HEK293 (cell line): ENCODE results near the gene PRKAG2.
A peak's percentile ranks its signal among the peaks of the same experiment; 100 is the strongest.

Experiments
- CTCF ChIA-PET: fragments of 350-600 bp; formaldehyde crosslinking; extraction: SDS; loops from one replicate; lab custom pipeline; 2021; ENCODE audit warnings: antibody characterized with exemption; lab: Yijun Ruan, JAX
- POLR2A ChIA-PET: fragments of 300-600 bp; formaldehyde crosslinking; extraction: SDS; loops from one replicate; lab custom pipeline; 2020; ENCODE audit warnings: antibody characterized with exemption, inconsistent platforms; lab: Yijun Ruan, JAX
- H3K27ac ChIP-seq: fragments of 200-500 bp; sonication (Bioruptor generic); 2 replicates; pipeline ENCODE4 v1.5.1; 2014; ENCODE audit warnings: low read depth, low read length, control low read depth, inconsistent platforms; ENCODE audit errors: extremely low read depth
- H3K36me3 ChIP-seq, 2 experiments: fragments of 200-500 bp in 1 of 2; sonication (Bioruptor generic) in 1 of 2; 1 replicate in 1 of 2; 2 replicates in 1 of 2; pipeline ENCODE4 v1.5.1; 2014 to 2017; ENCODE audit warnings: inconsistent platforms in 2 of 2, low read length in 2 of 2; ENCODE audit not compliant: control insufficient read depth in 2 of 2, insufficient read depth in 1 of 2
- H3K4me1 ChIP-seq: fragments of 200-500 bp; sonication (Bioruptor generic); 2 replicates; pipeline ENCODE4 v1.5.1; 2014; ENCODE audit warnings: mild to moderate bottlenecking, low read length, inconsistent platforms; ENCODE audit not compliant: control insufficient read depth, insufficient read depth
- H3K4me3 ChIP-seq: 2 replicates; pipeline ENCODE4 v1.5.1; 2011; ENCODE audit warnings: low read depth, mild to moderate bottlenecking, control low read depth, low read length, moderate library complexity
- H3K9me3 ChIP-seq: fragments of 200-500 bp; sonication (Bioruptor generic); 2 replicates; pipeline ENCODE4 v1.5.1; 2014; ENCODE audit warnings: low read depth, low read length, inconsistent platforms; ENCODE audit not compliant: control insufficient read depth, insufficient read depth
- BCL11A ChIP-seq: fragments of 450-650 bp; formaldehyde crosslinking; IDR thresholded peaks from 2 replicates; pipeline ENCODE4 v1.5.1; 2016; ENCODE audit warnings: low read depth, missing biosample characterization, missing genetic modification characterization
- FEZF1 ChIP-seq: fragments of 450-650 bp; formaldehyde crosslinking; IDR thresholded peaks from 2 replicates; pipeline ENCODE4 v1.5.1; 2016; ENCODE audit warnings: missing biosample characterization, missing genetic modification characterization
- HOXD13 ChIP-seq: sonication (generic); formaldehyde crosslinking; IDR thresholded peaks from 2 replicates; pipeline ENCODE4 v1.8.0; 2022; ENCODE audit warnings: missing genetic modification reagents, borderline replicate concordance
- PRDM1 ChIP-seq: fragments of 450-650 bp; formaldehyde crosslinking; IDR thresholded peaks from 2 replicates; pipeline ENCODE4; 2016; ENCODE audit warnings: missing biosample characterization, missing genetic modification characterization
- SETDB1 ChIP-seq: IDR thresholded peaks from one replicate; pipeline ENCODE4 v1.6.1; 2017; ENCODE audit warnings: mild to moderate bottlenecking, low read length, moderate library complexity, mixed read lengths; ENCODE audit not compliant: insufficient read length
- ZBTB20 ChIP-seq: fragments of 450-650 bp; formaldehyde crosslinking; IDR thresholded peaks from 2 replicates; pipeline ENCODE4 v1.5.1; 2016; ENCODE audit warnings: missing biosample characterization, missing genetic modification characterization
- ZNF132 ChIP-seq: fragments of 450-650 bp; formaldehyde crosslinking; IDR thresholded peaks from 2 replicates; pipeline ENCODE4 v1.5.1; 2017; ENCODE audit warnings: missing biosample characterization, missing genetic modification characterization, borderline replicate concordance
- ZNF155 ChIP-seq: fragments of 450-650 bp; formaldehyde crosslinking; IDR thresholded peaks from 2 replicates; pipeline ENCODE4 v1.5.1; 2016; ENCODE audit warnings: missing biosample characterization, missing genetic modification characterization
- ZNF16 ChIP-seq: fragments of 450-650 bp; formaldehyde crosslinking; IDR thresholded peaks from 2 replicates; pipeline ENCODE4 v1.5.1; 2016; ENCODE audit warnings: low read depth, missing biosample characterization, missing genetic modification characterization
- ZNF174 ChIP-seq: fragments of 450-650 bp; formaldehyde crosslinking; IDR thresholded peaks from 2 replicates; pipeline ENCODE4 v1.5.0; 2017; ENCODE audit warnings: missing biosample characterization, mild to moderate bottlenecking, missing genetic modification characterization
- ZNF274 ChIP-seq, 2 experiments: fragments of 200-500 bp in 1 of 2; fragments of 450-650 bp in 1 of 2; sonication (Bioruptor generic) in 1 of 2; formaldehyde crosslinking in 1 of 2; IDR thresholded peaks; 2 replicates each; pipeline versions ENCODE4 v1.5.1 to v1.6.1; 2014 to 2016; ENCODE audit warnings: borderline replicate concordance in 1 of 2, inconsistent platforms in 1 of 2, low read length in 1 of 2, missing biosample characterization in 1 of 2, missing genetic modification characterization in 1 of 2
- ZNF350 ChIP-seq: fragments of 450-650 bp; formaldehyde crosslinking; IDR thresholded peaks from 2 replicates; pipeline ENCODE4 v1.5.0; 2017; ENCODE audit warnings: missing biosample characterization, mild to moderate bottlenecking, missing genetic modification characterization
- ZNF473 ChIP-seq: fragments of 450-650 bp; formaldehyde crosslinking; IDR thresholded peaks from 2 replicates; pipeline ENCODE4 v1.5.1; 2017; ENCODE audit warnings: missing biosample characterization, missing genetic modification characterization
- ZNF48 ChIP-seq: fragments of 450-650 bp; formaldehyde crosslinking; IDR thresholded peaks from 2 replicates; pipeline ENCODE4 v1.5.1; 2016; ENCODE audit warnings: missing biosample characterization, missing genetic modification characterization
- ZNF530 ChIP-seq: fragments of 450-650 bp; formaldehyde crosslinking; IDR thresholded peaks from 2 replicates; pipeline ENCODE4 v1.5.1; 2016; ENCODE audit warnings: low read depth, missing biosample characterization, missing genetic modification characterization
- ZNF549 ChIP-seq: fragments of 450-650 bp; IDR thresholded peaks from 2 replicates; pipeline ENCODE4 v1.5.1; 2018; ENCODE audit warnings: missing biosample characterization, missing genetic modification characterization, mild to moderate bottlenecking, inconsistent platforms, moderate library complexity
- ZNF596 ChIP-seq: fragments of 450-650 bp; IDR thresholded peaks from 2 replicates; pipeline ENCODE4 v1.5.0; 2018; ENCODE audit warnings: missing biosample characterization, mild to moderate bottlenecking, missing genetic modification characterization, moderate library complexity
- ZNF658 ChIP-seq: fragments of 450-650 bp; formaldehyde crosslinking; IDR thresholded peaks from 2 replicates; pipeline ENCODE4; 2016; ENCODE audit warnings: missing biosample characterization, missing genetic modification characterization
- ZNF670 ChIP-seq: fragments of 450-650 bp; formaldehyde crosslinking; IDR thresholded peaks from 2 replicates; pipeline ENCODE4 v1.5.1; 2016; ENCODE audit warnings: missing biosample characterization, missing genetic modification characterization, low read depth
- ZNF677 ChIP-seq: fragments of 450-650 bp; IDR thresholded peaks from 2 replicates; pipeline ENCODE4 v1.5.0; 2018; ENCODE audit warnings: missing biosample characterization, mild to moderate bottlenecking, missing genetic modification characterization, moderate library complexity
- ZNF777 ChIP-seq: fragments of 450-650 bp; formaldehyde crosslinking; IDR thresholded peaks from 2 replicates; pipeline ENCODE4 v1.5.1; 2017; ENCODE audit warnings: missing biosample characterization, missing genetic modification characterization, borderline replicate concordance
- ZNF791 ChIP-seq: fragments of 450-650 bp; formaldehyde crosslinking; IDR thresholded peaks from 2 replicates; pipeline ENCODE4 v1.5.1; 2016; ENCODE audit warnings: missing biosample characterization, missing genetic modification characterization
- ZSCAN16 ChIP-seq: fragments of 450-650 bp; formaldehyde crosslinking; IDR thresholded peaks from 2 replicates; pipeline ENCODE4 v1.5.1; 2016; ENCODE audit warnings: missing biosample characterization, missing genetic modification characterization
- TF ChIP-seq, protein P1 (sequence below): fragments of 450-650 bp; formaldehyde crosslinking; IDR thresholded peaks from 2 replicates; pipeline ENCODE4 v1.5.1; 2016; ENCODE audit warnings: missing biosample characterization, missing genetic modification characterization
- TF ChIP-seq, protein P2 (sequence below): fragments of 450-650 bp; formaldehyde crosslinking; IDR thresholded peaks from 2 replicates; pipeline ENCODE4 v1.5.1; 2016; ENCODE audit warnings: missing biosample characterization, missing genetic modification characterization, borderline replicate concordance
- TF ChIP-seq, protein P3 (sequence below): fragments of 450-650 bp; formaldehyde crosslinking; IDR thresholded peaks from 2 replicates; pipeline ENCODE4 v1.5.1; 2016; ENCODE audit warnings: missing biosample characterization, missing genetic modification characterization
- TF ChIP-seq, protein P4 (sequence below): fragments of 450-650 bp; formaldehyde crosslinking; IDR thresholded peaks from 2 replicates; pipeline ENCODE4 v1.5.1; 2016; ENCODE audit warnings: missing biosample characterization, missing genetic modification characterization, low read depth
- TF ChIP-seq, protein P5 (sequence below): fragments of 450-650 bp; formaldehyde crosslinking; conservative IDR thresholded peaks from 2 replicates; pipeline ENCODE4 v1.5.1; 2016; ENCODE audit warnings: low read depth, missing biosample characterization, missing genetic modification characterization

Gene PRKAG2

DNA sequence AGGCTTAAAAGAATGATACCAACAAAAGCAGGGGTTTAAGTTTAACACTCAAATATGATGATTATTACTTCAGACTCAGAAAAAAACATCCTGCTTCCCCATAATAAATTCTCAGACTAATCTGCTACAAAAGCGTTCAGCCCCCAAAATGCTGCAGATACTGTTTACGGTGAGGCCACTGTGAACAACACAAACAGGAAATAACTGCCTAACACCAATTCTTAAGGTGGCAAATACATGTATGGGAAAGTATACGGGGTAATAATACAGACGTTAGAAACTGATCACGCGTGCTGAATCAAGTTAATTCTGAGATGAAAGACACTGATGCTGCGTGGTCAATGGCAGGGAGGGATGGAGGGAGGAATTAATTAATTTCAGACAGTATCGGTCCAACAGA lies 295.2 kb downstream of the PRKAG2 start:
- H3K4me1 ChIP-seq: no peaks in the 10 kb centered on the region
- H3K27ac ChIP-seq: no peak overlapping the region
- no peaks in the 10 kb centered on the region for H3K9me3 ChIP-seq
- H3K4me3 ChIP-seq: no peak overlapping the region
- H3K36me3 ChIP-seq: no peaks in the 10 kb centered on the region
- TF ChIP-seq ZNF48: no peak
- TF ChIP-seq ZNF174 (tag by site-specific recombination): no peak
- no peak for TF ChIP-seq ZNF473
- TF ChIP-seq ZNF16 (tag by site-specific recombination): no peak
- TF ChIP-seq ZNF132: no peak
- no peak for TF ChIP-seq ZNF350
- no peak for TF ChIP-seq ZNF530 (tag by site-specific recombination)
- TF ChIP-seq PRDM1 (tag by site-specific recombination): no peak
- TF ChIP-seq ZNF670 (tag by site-specific recombination): no peak
- TF ChIP-seq ZNF274 (IDR thresholded peaks at IDR 0.05; ENCODE audit: low read length): no peak
- TF ChIP-seq ZNF274 (tag by site-specific recombination; IDR thresholded peaks at IDR 0.05; ENCODE audit: borderline replicate concordance): no peak
- TF ChIP-seq, protein P1, sequence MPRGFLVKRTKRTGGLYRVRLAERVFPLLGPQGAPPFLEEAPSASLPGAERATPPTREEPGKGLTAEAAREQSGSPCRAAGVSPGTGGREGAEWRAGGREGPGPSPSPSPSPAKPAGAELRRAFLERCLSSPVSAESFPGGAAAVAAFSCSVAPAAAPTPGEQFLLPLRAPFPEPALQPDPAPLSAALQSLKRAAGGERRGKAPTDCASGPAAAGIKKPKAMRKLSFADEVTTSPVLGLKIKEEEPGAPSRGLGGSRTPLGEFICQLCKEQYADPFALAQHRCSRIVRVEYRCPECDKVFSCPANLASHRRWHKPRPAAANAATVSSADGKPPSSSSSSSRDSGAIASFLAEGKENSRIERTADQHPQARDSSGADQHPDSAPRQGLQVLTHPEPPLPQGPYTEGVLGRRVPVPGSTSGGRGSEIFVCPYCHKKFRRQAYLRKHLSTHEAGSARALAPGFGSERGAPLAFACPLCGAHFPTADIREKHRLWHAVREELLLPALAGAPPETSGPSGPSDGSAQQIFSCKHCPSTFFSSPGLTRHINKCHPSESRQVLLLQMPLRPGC (tag by site-specific recombination): no peak
- TF ChIP-seq ZNF155 (tag by site-specific recombination): no peak
- TF ChIP-seq ZNF791: no peak
- TF ChIP-seq ZNF549 (tag by site-specific recombination): no peak
- TF ChIP-seq FEZF1: no peak
- no peak for TF ChIP-seq ZSCAN16 (tag by site-specific recombination)
- no peak for TF ChIP-seq ZNF596 (tag by site-specific recombination)
- no peak for TF ChIP-seq ZNF777
- no peak for TF ChIP-seq ZNF658 (tag by site-specific recombination)
- ChIA-PET POLR2A (no interaction called here), CTCF (interaction anchor here (0.6 to 1.0 kb wide), 2 partner anchors 178 to 213 kb away, joined by 3 read pairs; no protein-coding TSS in a partner anchor)

DNA sequence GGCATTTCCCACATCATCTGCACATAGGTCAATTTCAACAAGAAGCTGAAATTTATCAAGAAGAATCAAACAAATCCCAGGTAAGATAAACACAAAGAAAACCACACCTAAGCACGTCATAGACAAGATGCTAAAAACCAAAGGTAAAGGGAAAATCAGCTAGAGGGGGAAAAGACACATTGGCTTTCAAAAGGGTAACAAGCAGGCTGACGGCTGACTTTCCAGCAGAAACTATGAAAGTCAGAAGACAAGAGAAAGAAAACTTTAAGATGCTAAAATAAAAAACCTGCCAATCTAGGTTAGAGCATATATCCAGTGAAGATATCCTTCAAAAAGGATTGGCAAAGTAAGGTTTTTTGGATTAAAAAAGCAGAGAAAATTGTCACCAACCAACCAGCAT lies 297.3 kb downstream of the PRKAG2 start:
- Histone ChIP-seq H3K4me1 (no peaks in the 10 kb centered on the region), H3K4me3 (no peak overlapping the region), H3K9me3 (no peaks in the 10 kb centered on the region), H3K27ac (no peak overlapping the region), H3K36me3 (no peaks in the 10 kb centered on the region)
- ChIA-PET CTCF (interaction anchor here (0.6 to 0.7 kb wide), 2 partner anchors 13 to 99 kb away, joined by 3 read pairs; no protein-coding TSS in a partner anchor), POLR2A (no interaction called here)
- TF ChIP-seq, protein P2, sequence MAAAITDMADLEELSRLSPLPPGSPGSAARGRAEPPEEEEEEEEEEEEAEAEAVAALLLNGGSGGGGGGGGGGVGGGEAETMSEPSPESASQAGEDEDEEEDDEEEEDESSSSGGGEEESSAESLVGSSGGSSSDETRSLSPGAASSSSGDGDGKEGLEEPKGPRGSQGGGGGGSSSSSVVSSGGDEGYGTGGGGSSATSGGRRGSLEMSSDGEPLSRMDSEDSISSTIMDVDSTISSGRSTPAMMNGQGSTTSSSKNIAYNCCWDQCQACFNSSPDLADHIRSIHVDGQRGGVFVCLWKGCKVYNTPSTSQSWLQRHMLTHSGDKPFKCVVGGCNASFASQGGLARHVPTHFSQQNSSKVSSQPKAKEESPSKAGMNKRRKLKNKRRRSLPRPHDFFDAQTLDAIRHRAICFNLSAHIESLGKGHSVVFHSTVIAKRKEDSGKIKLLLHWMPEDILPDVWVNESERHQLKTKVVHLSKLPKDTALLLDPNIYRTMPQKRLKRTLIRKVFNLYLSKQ (tag by site-specific recombination): no peak
- TF ChIP-seq HOXD13: no peak
- TF ChIP-seq, protein P3, sequence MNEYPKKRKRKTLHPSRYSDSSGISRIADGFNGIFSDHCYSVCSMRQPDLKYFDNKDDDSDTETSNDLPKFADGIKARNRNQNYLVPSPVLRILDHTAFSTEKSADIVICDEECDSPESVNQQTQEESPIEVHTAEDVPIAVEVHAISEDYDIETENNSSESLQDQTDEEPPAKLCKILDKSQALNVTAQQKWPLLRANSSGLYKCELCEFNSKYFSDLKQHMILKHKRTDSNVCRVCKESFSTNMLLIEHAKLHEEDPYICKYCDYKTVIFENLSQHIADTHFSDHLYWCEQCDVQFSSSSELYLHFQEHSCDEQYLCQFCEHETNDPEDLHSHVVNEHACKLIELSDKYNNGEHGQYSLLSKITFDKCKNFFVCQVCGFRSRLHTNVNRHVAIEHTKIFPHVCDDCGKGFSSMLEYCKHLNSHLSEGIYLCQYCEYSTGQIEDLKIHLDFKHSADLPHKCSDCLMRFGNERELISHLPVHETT (tag by site-specific recombination): no peak
- no peak for TF ChIP-seq BCL11A
- TF ChIP-seq, protein P4, sequence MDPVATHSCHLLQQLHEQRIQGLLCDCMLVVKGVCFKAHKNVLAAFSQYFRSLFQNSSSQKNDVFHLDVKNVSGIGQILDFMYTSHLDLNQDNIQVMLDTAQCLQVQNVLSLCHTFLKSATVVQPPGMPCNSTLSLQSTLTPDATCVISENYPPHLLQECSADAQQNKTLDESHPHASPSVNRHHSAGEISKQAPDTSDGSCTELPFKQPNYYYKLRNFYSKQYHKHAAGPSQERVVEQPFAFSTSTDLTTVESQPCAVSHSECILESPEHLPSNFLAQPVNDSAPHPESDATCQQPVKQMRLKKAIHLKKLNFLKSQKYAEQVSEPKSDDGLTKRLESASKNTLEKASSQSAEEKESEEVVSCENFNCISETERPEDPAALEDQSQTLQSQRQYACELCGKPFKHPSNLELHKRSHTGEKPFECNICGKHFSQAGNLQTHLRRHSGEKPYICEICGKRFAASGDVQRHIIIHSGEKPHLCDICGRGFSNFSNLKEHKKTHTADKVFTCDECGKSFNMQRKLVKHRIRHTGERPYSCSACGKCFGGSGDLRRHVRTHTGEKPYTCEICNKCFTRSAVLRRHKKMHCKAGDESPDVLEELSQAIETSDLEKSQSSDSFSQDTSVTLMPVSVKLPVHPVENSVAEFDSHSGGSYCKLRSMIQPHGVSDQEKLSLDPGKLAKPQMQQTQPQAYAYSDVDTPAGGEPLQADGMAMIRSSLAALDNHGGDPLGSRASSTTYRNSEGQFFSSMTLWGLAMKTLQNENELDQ (tag by site-specific recombination): no peak
- peak; percentile 75 for TF ChIP-seq SETDB1
- peak; percentile 76; the same call in 1 of the 2 replicates for TF ChIP-seq ZNF677 (tag by site-specific recombination)
- TF ChIP-seq ZBTB20 (tag by site-specific recombination): no peak
- TF ChIP-seq, protein P5, sequence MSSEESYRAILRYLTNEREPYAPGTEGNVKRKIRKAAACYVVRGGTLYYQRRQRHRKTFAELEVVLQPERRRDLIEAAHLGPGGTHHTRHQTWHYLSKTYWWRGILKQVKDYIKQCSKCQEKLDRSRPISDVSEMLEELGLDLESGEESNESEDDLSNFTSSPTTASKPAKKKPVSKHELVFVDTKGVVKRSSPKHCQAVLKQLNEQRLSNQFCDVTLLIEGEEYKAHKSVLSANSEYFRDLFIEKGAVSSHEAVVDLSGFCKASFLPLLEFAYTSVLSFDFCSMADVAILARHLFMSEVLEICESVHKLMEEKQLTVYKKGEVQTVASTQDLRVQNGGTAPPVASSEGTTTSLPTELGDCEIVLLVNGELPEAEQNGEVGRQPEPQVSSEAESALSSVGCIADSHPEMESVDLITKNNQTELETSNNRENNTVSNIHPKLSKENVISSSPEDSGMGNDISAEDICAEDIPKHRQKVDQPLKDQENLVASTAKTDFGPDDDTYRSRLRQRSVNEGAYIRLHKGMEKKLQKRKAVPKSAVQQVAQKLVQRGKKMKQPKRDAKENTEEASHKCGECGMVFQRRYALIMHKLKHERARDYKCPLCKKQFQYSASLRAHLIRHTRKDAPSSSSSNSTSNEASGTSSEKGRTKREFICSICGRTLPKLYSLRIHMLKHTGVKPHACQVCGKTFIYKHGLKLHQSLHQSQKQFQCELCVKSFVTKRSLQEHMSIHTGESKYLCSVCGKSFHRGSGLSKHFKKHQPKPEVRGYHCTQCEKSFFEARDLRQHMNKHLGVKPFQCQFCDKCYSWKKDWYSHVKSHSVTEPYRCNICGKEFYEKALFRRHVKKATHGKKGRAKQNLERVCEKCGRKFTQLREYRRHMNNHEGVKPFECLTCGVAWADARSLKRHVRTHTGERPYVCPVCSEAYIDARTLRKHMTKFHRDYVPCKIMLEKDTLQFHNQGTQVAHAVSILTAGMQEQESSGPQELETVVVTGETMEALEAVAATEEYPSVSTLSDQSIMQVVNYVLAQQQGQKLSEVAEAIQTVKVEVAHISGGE (tag by site-specific recombination): no peak
